Stomach (tissue), 4 donors: ENCODE measurements around the gene PTGES3L.

ENCODE experiments used
- EP300 ChIP-seq: sonication (generic); formaldehyde crosslinking; IDR thresholded peaks from one replicate; pipeline ENCODE4 v1.6.1; 2017; ENCODE audit warnings: antibody characterized with exemption
- POLR2A ChIP-seq, 4 donors: fragments of 450-650 bp; IDR thresholded peaks; one replicate each; pipeline ENCODE4 v1.6.1; 2016; ENCODE audit warnings: antibody characterized with exemption in 4 of 4, control low read depth in 2 of 4, mild to moderate bottlenecking in 1 of 4, moderate library complexity in 1 of 4
- POLR2AphosphoS5 ChIP-seq, 3 donors: sonication (generic); formaldehyde crosslinking; IDR thresholded peaks; one replicate each; pipeline ENCODE4 v1.6.1; 2016; ENCODE audit warnings: antibody characterized with exemption in 3 of 3
- TF ChIP-seq, protein P1 (sequence below), 7 experiments: fragments of 450-650 bp in 4 of 7; fragments of 200-600 bp in 3 of 7; sonication (generic) in 3 of 7; IDR thresholded peaks; one replicate each; pipeline ENCODE4 v1.5.1; 2016 to 2019; ENCODE audit warnings: antibody characterized with exemption in 7 of 7, control low read depth in 2 of 7, mild to moderate bottlenecking in 1 of 7

DNA sequence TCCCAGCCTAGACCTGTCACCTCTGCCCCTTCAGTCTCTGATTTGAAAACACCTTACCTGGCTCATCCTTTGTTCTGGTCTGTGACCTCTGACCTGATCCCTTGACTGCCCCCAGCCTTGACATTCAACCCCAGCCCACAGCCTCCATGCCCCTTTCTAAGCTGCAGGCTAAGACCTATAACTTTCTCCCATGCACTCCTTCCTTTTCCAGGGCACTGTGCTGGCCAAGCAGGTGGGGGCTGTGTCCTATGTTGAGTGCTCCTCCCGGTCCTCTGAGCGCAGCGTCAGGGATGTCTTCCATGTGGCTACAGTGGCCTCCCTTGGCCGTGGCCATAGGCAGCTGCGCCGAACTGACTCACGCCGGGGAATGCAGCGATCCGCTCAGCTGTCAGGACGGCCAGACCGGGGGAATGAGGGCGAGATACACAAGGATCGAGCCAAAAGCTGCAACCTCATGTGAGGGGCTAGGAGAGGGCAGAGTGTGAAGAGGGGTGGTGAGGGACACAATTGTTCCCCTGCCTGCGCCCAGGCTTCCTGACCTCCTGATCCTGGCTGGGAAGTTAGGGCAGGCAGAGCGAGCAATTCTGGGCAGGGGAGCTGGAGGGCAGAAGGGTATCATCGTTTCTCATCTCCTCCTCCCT is 48.5 kb upstream of the PTGES3L start:
- TF ChIP-seq POLR2AphosphoS5 (IDR thresholded peaks at IDR 0.05) (no peak), EP300 (no peak), POLR2A (IDR thresholded peaks at IDR 0.05) (no peak)
- TF ChIP-seq, protein P1, sequence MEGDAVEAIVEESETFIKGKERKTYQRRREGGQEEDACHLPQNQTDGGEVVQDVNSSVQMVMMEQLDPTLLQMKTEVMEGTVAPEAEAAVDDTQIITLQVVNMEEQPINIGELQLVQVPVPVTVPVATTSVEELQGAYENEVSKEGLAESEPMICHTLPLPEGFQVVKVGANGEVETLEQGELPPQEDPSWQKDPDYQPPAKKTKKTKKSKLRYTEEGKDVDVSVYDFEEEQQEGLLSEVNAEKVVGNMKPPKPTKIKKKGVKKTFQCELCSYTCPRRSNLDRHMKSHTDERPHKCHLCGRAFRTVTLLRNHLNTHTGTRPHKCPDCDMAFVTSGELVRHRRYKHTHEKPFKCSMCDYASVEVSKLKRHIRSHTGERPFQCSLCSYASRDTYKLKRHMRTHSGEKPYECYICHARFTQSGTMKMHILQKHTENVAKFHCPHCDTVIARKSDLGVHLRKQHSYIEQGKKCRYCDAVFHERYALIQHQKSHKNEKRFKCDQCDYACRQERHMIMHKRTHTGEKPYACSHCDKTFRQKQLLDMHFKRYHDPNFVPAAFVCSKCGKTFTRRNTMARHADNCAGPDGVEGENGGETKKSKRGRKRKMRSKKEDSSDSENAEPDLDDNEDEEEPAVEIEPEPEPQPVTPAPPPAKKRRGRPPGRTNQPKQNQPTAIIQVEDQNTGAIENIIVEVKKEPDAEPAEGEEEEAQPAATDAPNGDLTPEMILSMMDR (IDR thresholded peaks at IDR 0.05): no peak
